SK-N-SH (cell line): Measurements from ENCODE around the gene UBQLN3.

Experiments
- CTCF ChIP-seq: fragments of 200-600 bp; sonication (generic); IDR thresholded peaks from 2 replicates; pipeline ENCODE4 v1.6.1; 2017; ENCODE audit warnings: antibody characterized with exemption, mild to moderate bottlenecking, moderate library complexity
- ELF1 ChIP-seq: IDR thresholded peaks from 2 replicates; pipeline ENCODE4 v1.4.0; 2012
- RCOR1 ChIP-seq: fragments of 150-350 bp; IDR thresholded peaks from 2 replicates; pipeline ENCODE4 v1.6.1; 2017; ENCODE audit warnings: antibody characterized with exemption, low read length
- TAF1 ChIP-seq: IDR thresholded peaks from 2 replicates; pipeline ENCODE4 v1.6.1; 2012; ENCODE audit warnings: low read depth, mild to moderate bottlenecking, low read length, moderate library complexity, borderline replicate concordance
- TCF12 ChIP-seq: IDR thresholded peaks from 2 replicates; pipeline ENCODE4 v1.4.0; 2012
- YY1 ChIP-seq: IDR thresholded peaks from 2 replicates; pipeline ENCODE4 v1.4.0; 2012; ENCODE audit warnings: low read depth, mild to moderate bottlenecking

GRCh38 chr11:5531053-5531831 lies 21.5 kb upstream of the UBQLN3 start:
- TF ChIP-seq YY1: no peak
- TF ChIP-seq RCOR1: no peak
- no peak for TF ChIP-seq CTCF
- TF ChIP-seq TAF1: no peak
- TF ChIP-seq TCF12: no peak
- TF ChIP-seq ELF1: no peak
